OCI-M2 (cell line): ENCODE results near the gene TOPBP1.

Experiments
- DNase-seq: peaks from one replicate; lab custom pipeline; 2025; ENCODE audit not compliant: unreplicated experiment; lab: John Stamatoyannopoulos, UW

Gene TOPBP1

GRCh38 chr3:133608388-133608787 is 53.4 kb downstream of the TOPBP1 start:
- no peak for DNase-seq

DNA sequence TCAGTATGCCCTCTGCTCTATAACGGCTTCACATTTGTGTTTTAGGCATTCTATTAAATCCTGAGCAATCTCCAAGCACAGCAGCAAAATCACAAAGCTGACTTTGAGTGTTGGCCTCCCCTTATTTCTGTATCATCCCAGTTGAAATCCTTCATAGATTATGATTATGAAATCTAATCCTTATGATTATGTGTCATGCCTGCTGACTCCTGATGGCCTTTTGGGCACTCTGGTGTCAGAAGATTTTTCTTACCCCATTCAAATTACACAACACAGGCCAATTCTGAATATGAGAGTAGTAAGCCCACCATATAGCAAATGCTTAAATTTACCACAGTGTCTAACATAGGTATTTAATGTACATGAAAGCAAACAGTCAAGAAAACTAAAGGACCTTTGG is 53.9 kb downstream of the TOPBP1 start:
- DNase-seq, result no peak

DNA sequence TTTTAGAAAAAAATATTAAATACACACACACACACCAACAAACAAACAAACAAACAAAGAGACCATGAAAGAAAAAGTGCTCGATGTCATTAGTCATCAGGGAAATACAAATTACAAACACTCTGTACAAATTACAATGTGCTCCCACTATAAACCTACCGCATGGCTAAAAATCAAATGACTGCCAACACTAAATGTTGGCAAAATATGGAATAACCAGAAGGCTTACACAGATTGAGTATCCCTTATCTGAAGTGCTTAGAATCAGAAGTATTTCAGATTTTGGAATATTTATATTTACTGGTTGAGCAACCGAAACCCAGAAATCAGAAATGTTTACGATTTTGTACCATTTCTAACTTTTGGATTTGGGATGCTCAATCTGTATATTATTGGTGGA is 54.8 kb downstream of the TOPBP1 start:
- no peak for DNase-seq

DNA sequence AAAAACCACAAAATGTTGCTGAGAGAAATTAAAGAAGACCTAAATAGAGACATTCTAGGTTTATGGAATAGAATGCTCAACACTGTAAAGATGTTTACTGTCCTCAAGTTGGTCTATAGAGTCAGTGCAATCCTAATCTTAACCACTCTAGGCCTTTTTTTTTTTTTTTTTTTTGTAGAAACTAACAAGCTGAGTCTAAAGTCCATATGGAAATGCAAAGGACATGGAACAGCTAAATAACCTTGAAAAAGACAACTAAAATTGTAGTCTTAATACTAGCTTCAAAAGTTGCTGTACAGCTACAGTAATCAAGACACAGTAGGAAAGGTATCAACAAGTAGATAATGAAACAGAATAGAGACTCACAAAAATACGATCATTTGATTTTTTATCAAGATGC is 55.4 kb downstream of the TOPBP1 start:
- no peak for DNase-seq

DNA sequence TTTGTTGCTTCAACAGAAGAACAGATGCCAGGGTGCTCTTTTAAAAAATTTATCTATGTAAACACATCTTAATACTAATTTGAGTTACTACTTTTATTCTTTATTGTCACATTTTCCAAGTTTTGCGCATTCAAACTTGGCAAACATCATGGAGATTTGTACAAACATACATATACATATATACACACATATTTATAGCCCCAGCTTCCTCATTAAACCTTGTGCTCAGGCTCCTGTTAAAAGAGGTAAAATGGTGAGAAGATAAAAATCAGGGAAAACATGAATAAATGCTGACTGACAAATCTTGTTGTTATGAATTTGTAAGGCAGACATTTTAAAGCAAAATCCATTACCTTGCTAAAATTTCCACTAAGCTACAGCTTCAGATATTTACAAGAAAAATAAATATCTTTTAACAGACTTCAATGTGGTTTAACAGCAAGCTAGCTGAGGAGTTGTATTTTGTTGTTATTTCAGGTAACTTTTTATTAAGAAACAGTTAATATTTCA is 61.1 kb downstream of the TOPBP1 start:
- no peak for DNase-seq

DNA sequence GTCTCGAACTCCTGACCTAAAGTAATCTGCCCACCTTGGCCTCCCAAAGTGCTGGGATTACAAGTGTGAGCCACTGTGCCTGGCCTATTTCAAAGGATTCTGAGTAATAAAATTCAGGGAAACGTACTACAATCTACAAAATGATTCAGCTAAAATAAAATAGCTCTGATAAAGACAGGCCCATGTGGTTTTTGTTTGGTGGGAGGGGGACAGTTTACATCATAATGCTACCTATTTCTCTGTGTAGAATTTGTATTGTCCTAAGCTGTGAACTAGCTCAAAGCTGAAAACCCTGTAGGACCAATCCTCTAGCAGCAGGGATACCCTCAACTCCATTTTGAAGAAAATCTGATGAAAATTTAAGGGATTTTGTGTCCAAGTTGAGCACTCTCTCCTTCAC is 62.5 kb downstream of the TOPBP1 start:
- DNase-seq, result no peak

- DNase-seq, result no peak
These were observed 63.3 kb downstream of the TOPBP1 start for GRCh38 chr3:133598405-133598804.

GRCh38 chr3:133595341-133595740 is 66.4 kb downstream of the TOPBP1 start:
- no peak for DNase-seq

GRCh38 chr3:133593243-133593642 is 68.5 kb downstream of the TOPBP1 start:
- no peak for DNase-seq

DNA sequence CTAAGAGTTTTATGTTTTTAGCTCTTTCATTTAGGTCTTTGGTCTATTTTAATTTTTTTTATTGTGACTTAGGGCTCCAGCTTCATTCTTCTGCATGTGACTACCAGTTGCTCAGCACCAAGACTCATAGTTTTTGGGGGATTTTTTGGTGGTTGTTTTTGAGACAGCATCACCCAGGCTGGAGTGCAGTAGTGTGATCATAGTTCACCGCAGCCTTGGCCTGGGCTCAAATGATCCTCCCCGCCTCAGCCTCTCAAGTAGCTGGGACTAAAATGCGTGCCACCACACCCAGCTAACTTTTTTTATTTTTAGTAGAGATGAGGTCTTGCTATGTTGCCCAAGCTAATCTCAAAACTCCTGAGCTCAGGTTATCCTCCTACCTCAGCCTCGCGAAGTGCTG is 68.9 kb downstream of the TOPBP1 start:
- no peak for DNase-seq

DNA sequence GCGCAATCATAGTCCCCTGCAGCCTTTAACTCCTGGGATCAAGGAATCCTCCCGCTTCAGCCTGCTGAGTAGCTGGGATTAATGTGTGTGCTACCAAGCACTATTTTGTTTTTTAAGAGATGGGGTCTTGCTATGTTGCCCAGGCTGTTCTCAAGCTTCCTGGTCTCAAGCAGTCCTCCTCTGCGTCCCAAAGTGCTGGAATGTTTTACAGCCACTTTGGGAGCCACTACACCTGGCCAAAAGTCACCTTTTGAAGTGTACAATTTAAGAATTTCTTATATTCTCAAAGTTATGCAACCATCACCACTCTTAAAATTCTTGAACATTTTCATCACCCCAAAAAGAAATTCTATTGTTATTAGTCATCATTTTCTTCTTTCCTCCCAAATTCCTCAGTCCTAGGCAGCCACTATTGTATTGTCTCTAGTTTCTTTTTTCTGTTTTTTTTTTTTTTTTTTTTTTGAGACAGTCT is 70.4 kb downstream of the TOPBP1 start:
- no peak for DNase-seq

DNA sequence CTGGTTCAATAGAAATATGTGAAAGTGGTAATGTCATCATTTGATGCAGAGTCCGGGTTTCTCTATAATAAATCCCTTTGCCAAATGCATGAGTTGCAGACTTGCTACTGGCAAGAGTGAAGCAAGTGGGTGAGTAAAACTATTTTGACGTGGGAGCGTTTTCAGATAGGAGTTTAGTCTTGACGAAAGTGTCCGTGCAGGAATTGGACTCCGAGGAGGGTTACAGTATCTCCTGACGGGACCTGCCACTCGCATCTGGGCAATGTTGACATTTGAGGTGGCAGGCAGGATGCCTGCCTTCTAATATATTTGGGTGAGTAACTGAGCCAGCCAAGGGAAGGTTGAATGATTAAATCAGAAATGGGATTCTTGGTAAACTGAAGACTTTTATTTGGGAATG is 72.2 kb downstream of the TOPBP1 start:
- no peak for DNase-seq

DNA sequence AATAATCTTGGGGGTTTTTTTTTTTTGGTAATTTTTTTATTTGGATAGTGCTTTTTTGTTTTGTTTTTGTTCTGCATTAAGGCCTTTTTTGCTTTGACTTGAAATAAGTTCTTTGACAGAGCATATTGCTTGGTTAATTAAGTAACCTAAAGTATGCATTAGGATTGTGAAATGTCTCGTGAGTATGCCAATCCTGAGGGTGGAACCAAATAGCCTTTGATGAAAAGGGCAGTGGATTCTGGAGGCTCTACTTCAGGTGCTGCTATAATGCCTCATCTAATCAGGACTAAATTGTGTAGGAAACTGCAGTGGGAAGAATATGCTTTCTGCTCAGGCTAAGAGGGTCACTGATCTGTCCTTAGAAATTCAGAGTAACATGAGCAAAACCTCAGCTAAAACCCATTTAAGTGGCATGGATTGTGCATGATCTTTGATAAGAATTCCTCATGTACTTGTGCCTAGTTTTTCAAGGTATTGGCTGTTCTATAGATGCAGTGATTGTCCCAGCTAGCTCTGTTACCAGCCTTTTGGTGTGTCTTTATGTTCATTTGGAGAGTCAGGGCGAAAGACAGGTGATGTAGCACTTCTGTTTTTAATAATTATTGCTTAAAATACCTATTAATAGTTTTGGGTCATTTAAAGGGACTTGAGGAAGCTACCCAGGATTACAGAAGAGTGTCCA is 72.8 kb downstream of the TOPBP1 start:
- DNase-seq, result no peak

DNA sequence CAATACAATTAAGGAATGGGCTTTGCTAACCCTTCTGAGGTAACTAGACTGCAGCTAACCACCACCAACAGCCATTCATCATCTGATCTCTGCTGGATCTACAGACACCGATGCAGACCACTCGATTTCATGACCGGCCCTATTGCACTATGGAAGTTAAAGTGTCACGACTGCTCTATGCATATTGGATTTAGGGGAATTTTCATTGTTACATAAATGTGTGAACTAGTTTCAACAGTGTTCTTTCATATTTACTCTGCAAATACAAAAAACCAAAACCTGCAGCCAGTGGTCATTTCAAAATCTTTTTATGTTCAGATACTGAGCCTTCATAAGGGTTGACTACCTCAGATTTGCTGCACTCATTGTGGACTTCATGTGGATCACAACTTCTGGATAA is 73.7 kb downstream of the TOPBP1 start:
- no peak for DNase-seq

DNA sequence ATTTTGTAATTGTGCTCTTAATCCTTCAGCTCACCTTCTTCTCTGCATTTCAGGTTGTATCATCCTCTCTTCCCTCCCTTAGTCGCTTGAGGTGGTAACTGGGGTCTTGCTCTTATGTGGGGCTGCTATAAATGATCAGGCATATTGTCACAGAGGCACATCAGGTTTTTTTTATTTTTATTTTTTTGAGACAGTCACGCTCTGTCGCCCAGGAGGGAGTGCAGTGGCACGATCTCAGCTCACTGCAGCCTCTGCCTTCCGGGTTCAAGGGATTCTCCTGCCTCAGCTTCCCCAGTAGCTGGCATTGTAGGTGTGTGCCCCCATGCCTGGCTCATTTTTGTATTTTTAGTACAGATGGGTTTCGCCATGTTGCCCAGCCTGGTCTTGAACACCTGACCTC is 78.3 kb downstream of the TOPBP1 start:
- no peak for DNase-seq

DNA sequence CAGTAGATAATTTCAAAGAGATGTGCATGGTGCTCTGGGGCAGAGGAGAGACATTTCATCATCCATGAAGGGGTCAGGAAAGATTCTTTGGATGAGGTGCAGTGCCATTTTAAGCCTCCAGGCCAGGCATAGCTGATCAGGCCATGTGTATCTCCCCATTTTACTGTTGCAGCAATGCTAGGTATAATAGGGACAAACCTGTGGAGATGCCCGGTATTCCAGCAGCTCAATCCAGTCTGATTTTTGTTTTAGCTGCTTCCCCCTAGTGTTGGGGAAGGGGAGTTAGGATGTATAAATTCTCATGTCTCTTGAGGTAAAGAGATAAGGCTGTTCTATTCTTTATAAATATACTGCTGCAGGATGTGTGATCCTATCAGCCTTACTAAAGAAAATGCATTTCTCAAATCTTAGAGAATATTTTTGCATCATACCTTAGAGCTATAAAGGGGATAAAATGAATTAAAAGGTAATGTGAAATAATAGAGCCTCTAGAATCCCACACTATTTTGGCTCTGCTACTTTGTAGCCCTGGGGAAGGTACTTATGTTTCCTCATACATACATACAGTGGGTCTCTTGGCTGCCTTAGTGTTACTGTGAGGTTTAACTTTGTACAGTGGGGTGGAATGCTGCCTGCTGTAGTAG is 83.1 kb downstream of the TOPBP1 start:
- DNase-seq, result no peak

DNA sequence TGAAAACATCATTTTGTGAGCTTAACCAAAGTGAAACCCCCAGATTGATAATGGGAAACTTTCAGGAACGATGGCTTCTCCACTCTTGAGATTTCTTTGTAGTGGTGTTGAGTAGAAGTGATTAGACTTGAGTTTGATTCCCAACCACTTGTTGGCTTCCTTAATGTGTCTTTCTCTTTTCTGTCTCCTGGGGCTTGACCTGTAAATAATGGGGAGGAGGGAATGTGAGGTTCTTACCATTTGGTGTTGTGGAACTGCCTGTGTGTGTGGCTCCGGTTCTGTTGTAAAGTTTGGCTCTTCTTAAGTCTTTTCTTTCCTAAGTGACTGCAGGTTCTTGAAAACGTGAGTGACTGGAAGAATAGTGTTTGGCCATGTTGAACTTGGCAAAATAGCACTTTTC is 85.6 kb downstream of the TOPBP1 start:
- no peak for DNase-seq

- no peak for DNase-seq
These were observed 86.7 kb downstream of the TOPBP1 start for GRCh38 chr3:133575086-133575485.

DNA sequence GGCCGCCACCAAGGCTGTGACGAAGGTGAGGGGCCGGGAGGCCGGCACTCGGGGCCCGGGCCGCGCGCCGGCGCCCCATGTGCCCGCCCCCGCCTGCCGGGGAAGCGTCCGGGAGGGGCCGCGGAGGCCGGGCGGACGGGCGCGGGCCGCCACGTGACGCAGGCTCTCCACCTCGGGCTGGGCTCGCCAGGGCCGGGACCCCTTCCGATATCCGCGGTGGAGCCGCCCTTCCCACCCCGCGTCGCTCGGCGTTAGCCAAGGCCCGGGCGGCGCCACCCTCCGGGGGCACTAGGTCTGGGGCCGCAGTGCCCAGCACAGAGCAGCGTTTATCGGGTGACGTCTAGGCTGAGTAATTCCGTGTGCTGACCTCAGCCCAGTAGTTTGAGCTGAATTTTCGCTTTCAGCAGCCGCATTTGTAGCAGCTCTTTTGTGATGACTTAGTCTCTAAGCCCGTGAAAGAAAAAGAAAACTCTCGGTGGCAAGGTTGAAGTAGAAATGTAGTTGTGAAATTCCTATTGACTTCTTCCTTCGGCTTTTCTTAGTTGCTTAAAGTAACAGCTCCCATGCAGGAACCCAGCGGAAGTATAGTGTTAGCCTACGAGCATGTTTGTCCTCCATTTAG is 87.4 kb downstream of the TOPBP1 start:
- DNase-seq, result no peak

GRCh38 chr3:133573629-133574194 is 88.0 kb downstream of the TOPBP1 start, which contains the start of gene CDV3:
TSS of gene CDV3 (plus strand) at chr3:133573686. CDS start at chr3:133574045, 359 bp downstream.
- DNase-seq, result no peak

- no peak for DNase-seq
These were observed 88.6 kb downstream of the TOPBP1 start for GRCh38 chr3:133573054-133573628.
